Measurements from ENCODE around the gene CPED1.

DNA sequence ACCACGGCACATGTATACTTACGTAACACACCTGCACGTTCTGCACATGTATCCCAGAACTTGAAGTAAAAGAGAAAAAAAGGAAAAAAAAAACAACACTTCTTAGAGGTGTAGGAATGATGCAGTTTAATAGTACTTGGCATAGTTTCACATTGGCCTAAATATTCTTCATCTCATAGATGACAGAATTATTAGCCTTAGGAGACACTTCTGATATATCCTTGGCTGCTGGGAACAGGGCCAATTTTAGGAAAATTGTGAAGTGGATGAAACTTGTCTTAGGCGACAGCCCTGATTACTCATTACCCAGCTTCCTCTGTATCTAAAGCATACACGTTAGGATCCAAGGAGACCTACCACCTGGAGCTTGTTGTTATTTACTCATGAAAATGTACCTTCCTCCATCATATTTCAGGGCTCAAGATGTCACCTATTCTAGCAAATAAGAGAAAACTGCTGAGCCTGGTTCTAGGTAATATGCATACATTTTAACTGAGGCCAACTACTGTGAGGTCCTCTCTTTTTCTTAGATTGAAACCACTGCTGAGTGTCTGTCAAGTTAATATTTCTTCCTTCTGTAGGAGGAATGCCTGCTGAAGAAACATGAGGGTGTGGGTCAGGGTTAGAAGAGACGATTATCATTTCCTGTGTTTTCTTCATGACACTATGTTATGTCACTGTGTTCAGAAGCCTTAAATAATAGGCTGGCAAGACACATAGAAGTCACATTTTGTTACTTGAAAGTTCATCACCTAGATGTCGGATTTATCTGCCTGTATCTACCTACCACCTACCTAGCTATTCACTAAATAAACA lies 44.3 kb downstream of the CPED1 start:
- no peak for TF ChIP-seq CTCF (conservative IDR thresholded peaks at IDR 0.05; ENCODE audit: low read length)
- no peak for TF ChIP-seq EZH2phosphoT487 (IDR thresholded peaks at IDR 0.05; ENCODE audit: borderline replicate concordance, low read depth, low read length)

Measured in OCI-LY7 (cell line).